Measurements from ENCODE around the gene IL1RN.

The IL1RN gene

GRCh38 chr2:113129519-113130078, 2.2 kb downstream of the IL1RN start:
- FAIRE-seq: no peak

- FAIRE-seq: no peak
Measured at GRCh38 chr2:113131352-113132185, 4.2 kb downstream of the IL1RN start.

GRCh38 chr2:113132414-113133021, 5.1 kb downstream of the IL1RN start:
- FAIRE-seq: no peak

- no peak for FAIRE-seq
Measured at GRCh38 chr2:113133704-113134598, 6.6 kb downstream of the IL1RN start.

GRCh38 chr2:113134717-113135116, 7.3 kb downstream of the IL1RN start:
- no peak for FAIRE-seq

GRCh38 chr2:113135317-113135716, 7.9 kb downstream of the IL1RN start:
- no peak for FAIRE-seq

GRCh38 chr2:113136828-113137775, 9.7 kb downstream of the IL1RN start:
- FAIRE-seq: no peak

GRCh38 chr2:113137827-113138226, 10.4 kb downstream of the IL1RN start:
- FAIRE-seq: no peak

- FAIRE-seq: no peak
Measured at GRCh38 chr2:113138428-113139322, 11.3 kb downstream of the IL1RN start.

- no peak for FAIRE-seq
Measured at GRCh38 chr2:113141451-113141850, 14.1 kb downstream of the IL1RN start.

- no peak for FAIRE-seq
Measured at GRCh38 chr2:113142290-113142689, 14.9 kb downstream of the IL1RN start.

- FAIRE-seq: no peak
Measured at GRCh38 chr2:113144259-113144658, 16.9 kb downstream of the IL1RN start.

- no peak for FAIRE-seq
Measured at GRCh38 chr2:113148606-113149552, 21.5 kb downstream of the IL1RN start.

GRCh38 chr2:113149553-113150257, 22.3 kb downstream of the IL1RN start:
- no peak for FAIRE-seq

GRCh38 chr2:113150258-113150601, 22.8 kb downstream of the IL1RN start:
- FAIRE-seq: no peak

GRCh38 chr2:113155331-113155730, 27.9 kb downstream of the IL1RN start:
- no peak for FAIRE-seq

- no peak for FAIRE-seq
Measured at GRCh38 chr2:113156278-113157117, 29.1 kb downstream of the IL1RN start.

Measured in endometrium (tissue), 2 donors.